Upper lobe of left lung (tissue), 4 donors: ENCODE data around the gene PRKCA.

ENCODE experiments used
- POLR2A ChIP-seq, 4 donors: fragments of 450-650 bp; IDR thresholded peaks; one replicate each; pipeline ENCODE4 v1.5.1; 2016 to 2017; ENCODE audit warnings: antibody characterized with exemption in 4 of 4, mild to moderate bottlenecking in 2 of 4
- TF ChIP-seq, protein P1 (sequence below), 6 experiments: fragments of 450-650 bp in 4 of 6; fragments of 200-600 bp in 2 of 6; sonication (generic) in 2 of 6; IDR thresholded peaks; one replicate each; pipeline ENCODE4 v1.5.1; 2016 to 2019; ENCODE audit warnings: antibody characterized with exemption in 6 of 6

DNA sequence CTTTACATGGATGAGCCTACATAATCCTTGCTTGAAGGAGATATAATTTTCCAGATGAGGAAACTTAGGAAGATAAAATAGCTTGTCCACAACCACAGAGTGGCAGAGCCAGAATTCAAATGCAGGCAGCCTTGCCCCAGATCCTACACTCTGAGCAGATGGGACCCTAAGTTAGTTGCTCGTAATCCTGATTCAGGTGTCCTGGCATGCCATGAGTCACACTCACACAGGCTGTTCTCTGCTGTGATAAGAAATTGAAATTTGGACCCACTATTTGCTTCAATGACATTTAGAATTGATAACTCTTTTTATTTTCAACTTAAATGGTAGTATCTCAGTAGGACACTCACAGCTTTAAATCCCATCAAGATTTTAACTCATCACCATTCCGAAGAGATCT lies 381.8 kb downstream of the PRKCA start:
- no peak for TF ChIP-seq POLR2A (IDR thresholded peaks at IDR 0.05)
- TF ChIP-seq, protein P1, sequence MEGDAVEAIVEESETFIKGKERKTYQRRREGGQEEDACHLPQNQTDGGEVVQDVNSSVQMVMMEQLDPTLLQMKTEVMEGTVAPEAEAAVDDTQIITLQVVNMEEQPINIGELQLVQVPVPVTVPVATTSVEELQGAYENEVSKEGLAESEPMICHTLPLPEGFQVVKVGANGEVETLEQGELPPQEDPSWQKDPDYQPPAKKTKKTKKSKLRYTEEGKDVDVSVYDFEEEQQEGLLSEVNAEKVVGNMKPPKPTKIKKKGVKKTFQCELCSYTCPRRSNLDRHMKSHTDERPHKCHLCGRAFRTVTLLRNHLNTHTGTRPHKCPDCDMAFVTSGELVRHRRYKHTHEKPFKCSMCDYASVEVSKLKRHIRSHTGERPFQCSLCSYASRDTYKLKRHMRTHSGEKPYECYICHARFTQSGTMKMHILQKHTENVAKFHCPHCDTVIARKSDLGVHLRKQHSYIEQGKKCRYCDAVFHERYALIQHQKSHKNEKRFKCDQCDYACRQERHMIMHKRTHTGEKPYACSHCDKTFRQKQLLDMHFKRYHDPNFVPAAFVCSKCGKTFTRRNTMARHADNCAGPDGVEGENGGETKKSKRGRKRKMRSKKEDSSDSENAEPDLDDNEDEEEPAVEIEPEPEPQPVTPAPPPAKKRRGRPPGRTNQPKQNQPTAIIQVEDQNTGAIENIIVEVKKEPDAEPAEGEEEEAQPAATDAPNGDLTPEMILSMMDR (IDR thresholded peaks at IDR 0.05) = no peak
